Activated naive CD8-positive, alpha-beta T cell treated with anti-CD3 and anti-CD28 coated beads, Interleukin-2, amount 50 U/mL, for 16 hours (primary cell): ENCODE data around the gene SNX20.

Experiments used
- DNase-seq: peaks from one replicate; pipeline ENCODE4 v3.0.0-alpha.2; 2020; ENCODE audit warnings: low read depth, low spot score

Gene SNX20

GRCh38 chr16:50680556-50680893, 587 bp downstream of the SNX20 start:
- no peak for DNase-seq

DNA sequence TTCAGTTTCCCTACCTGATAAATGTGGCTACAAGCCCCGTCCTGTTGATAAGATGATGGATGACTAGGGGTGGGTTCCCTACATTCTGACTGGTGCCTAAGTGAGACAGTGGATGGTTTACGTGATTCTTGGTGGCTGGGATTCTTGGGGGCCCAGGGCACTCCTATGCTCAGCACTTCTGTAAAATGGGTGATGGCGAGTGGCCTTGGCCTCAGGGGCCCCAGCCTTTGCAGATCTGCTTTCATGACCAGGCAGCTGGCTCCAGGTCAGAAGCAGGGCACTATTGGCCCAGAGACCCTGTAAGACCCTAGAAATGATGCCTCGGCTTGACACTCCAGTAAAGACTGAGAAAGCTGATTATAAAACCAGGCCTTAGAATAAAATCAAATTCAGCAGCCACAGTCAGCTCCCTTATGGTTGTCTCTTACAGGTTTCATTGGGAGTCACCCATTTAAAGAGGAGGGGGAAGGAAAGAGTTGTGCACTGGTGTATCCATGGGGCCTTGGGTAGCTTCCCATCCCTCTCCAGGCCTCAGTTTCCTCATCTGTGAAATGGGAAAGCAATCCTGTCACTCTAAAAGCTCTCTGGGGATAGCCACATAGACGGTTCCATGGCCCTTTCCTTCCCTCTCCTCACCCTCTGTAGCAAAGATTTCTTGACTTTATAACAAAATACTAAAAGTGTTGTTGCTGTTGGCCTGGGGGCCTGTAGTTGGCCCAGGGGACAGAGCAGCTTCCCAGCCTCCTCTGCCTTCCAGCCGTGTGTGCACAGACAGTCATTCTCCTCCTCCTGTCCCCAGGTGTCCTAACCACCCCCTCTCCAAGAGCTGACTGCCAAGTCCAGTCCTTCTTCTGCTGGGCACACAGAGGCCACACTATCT, 1.2 kb downstream of the SNX20 start:
- no peak for DNase-seq

- DNase-seq: no peak
Measured at GRCh38 chr16:50679266-50679665, 1.8 kb downstream of the SNX20 start.

DNA sequence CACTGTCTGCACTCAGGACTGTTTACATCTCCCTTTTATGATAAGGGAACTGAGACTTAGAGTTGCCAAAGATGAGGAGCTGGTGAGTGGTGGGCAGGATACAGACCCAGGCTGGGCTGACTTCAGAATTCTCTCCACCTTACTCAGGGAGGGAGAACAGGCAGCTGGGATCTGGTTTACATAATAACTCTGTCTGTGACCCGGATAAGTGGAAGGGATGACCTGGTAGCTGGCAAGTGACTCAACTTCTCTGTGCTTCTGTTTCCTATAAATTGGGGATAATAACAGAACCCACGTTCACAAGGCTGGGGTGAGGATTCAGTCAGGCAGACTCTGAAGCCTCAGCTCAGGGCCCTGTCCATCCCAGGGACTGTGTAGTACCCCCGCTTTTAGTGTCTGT, 2.6 kb downstream of the SNX20 start:
- no peak for DNase-seq

DNA sequence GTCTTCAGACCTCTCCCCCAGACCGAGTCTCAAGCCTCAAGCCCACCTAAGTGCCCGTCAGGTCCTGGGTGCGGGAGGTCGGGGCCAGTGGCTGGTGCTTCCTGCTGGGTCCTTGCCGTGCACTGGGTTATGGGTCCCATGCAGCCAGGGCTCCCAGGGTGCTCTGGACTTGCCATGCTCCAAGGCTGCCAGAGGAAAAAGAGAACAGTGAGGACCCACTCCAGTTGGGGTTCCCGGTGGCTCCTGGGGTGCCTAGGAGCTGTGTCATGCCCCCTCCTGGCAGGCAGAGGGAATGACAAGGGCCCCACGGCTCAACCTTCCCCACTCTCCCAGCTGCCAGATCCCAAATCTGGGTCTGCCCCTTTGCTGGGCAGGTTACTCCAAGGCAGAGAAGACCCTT, 3.8 kb downstream of the SNX20 start:
- DNase-seq: no peak

DNA sequence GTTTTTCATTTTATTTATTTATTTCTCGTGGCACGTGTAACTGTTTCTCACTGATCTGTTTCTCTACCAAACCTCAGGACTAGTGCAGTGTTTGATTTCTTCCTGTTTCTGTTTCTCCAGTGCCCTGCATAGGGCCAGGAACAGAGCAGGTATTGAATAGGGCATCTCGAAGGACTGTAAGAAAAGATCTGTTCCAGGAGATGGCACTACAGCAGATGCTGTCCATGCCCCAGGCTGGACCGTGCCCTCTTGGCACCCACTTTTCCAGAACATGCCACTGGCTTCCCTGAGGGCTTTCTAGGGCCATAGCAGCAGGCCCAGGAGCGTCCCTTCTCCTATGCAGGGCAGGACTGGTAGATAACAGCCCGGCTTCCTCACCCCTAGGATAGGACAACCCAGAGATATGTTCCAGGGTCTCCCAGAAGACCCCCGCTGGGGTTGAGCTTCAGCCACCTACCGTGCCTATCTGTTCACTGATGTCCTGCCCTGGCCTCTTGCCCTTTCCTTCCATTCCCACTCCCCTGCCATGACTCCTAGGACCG, 4.4 kb downstream of the SNX20 start:
- no peak for DNase-seq

GRCh38 chr16:50675686-50676610, 5.2 kb downstream of the SNX20 start:
- no peak for DNase-seq

DNA sequence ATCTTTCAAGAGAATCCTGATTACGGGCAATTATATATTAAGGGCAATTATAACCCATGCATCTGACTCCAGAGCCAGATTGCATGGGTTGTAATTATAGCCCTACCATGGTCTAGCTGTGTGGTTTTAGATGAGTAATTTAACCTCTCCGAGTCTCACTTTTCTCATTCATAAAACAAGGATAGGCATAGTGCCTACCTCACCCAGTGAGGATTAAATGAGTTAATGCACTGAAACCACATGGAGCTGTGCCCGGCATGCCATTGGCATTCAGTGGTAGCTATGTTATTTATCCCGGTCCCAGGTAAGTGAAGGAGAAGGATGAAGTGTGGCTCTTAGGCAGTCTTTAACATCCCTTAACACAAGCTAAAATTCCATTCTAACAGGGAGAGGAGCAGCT, 6.3 kb downstream of the SNX20 start:
- DNase-seq: no peak

GRCh38 chr16:50673496-50674275, 7.4 kb downstream of the SNX20 start:
- no peak for DNase-seq

DNA sequence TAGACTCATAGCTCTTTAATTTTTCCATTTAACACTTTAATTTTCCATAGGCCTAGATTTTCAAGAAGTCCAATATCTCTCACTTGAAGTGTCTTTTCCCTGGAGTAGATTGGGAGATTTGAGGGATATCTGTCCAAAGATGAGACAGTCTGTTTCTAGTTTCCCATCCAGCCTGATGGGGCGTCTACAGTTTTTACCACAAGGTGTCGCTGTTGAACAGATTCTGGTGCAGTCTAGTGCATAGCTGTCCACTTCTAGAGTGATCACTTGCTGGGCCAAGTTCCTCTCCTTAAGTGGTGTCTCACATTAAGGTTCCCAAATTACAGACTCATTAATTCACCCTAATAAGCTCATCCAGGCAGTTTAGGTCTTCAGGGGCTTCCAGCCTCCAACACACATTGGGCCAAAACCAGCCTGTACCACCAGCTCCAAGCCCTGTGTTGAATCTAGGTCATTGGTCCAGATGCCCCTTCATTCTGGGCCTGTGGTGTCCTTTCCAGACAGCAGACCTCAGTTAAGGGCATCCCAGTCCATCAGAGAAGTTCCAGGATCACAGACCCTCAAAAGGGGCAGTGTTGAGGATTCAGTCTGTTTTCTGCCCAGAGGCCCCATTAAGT, 9.4 kb downstream of the SNX20 start:
- no peak for DNase-seq

DNA sequence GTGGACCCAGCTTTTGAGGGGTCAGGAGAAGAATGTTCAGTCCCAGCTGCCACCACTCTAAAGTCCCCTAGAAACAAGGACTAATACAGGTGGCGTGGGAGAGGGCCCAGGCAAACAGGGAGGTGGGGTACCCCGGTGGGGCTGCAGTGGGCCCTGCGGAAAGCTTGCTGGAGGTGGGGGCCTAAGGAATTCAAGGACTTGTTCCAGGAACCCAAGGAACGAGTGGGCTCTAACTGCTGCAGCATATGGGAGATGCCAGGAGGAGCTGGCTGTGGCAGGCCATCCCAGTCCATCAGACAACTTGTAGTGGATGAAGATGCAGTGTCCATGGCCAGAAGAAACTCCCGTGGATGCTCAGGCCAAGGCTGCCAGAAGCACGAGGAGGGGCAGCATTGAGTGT, 10.6 kb downstream of the SNX20 start:
- no peak for DNase-seq

DNA sequence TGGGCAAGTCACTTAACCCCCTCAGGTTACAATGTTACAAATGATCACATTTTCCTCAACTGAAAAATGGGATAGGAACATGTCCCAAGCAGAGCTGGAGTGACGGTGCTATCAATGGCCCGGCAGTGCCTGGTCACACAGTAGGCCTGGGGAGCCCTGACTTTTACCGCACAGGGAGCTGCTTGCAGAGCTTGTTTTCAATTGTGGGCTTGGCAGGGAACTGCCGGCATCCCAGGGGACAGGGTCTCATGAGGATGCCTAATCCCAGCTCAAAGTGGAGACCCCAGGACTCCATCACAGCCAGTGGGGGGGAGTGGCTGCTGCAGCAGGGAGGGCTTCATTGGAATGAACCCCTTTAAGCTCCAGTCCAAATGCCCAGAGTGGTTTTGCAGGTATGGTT, 11.4 kb downstream of the SNX20 start:
- DNase-seq: no peak

DNA sequence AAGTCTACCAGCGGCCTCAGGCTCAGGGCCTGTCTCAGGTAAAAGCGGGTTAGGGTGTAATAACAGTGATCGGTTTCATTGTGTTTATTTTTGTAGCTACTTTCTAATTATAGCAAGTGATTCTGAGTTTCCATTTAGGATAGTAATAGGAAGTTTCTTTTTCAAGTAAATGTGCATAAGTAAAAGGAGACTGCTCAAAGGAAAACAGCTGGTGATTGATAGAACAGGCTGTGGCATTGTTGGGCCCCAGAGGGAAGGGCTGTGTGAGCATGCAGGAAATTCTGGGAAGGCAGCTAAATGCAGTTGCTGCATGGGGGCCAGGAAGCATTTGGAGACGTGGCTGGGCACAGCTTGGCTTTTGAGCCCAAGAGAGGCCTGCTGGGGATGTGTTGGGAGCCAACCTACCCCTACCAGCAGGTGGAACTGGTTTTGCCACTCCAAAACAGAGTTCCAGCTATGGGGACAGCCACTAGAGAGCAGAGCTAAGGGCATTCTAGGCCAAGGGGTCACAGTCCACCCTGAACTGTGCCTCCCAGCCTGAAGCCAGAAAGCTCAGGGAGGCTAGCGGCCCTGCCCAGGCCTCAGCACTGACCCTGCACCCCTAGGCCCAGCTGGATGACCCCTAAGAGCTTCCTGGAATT, 12.6 kb downstream of the SNX20 start:
- no peak for DNase-seq

DNA sequence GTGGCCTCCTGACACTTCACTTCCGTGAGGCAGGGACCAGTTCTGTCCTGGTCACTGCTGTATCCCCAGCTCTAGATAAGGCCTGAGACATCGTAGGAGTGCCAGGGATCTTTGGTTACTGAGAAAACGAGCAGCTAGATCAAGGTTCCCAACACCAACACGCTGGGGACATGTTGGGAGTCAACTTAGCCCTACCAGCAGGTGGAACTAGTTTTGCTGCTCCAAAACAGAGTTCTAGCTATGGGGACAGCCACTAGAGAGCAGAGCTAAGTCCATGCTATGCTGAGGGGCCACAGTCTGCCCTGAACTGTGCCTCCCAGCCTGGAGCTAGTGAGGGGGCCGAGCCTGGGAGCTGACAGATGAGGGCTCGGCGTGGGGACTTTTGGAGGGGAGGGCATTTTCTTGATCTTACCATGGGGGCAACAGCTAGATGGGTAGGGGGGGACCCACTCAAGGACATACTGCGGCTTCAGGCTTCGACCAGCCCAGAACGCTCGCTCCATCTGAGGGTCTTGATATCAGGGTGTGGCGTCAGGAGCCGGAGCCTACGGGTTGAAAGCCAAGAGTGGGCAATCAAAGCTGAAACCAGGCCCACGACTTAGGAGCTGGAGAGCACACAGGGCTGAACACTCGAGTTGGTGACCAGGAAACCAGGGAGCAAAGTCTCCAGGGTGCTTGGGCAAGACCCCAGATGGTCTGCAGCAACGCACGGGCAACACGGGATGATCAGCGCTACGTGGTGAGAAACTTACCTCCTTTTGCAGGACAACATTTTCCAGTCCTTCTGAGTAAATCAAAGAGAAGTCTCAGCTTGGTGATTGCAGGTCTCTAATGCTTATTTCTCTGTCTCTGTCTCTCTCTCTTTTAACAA, 13.4 kb downstream of the SNX20 start:
- no peak for DNase-seq

DNA sequence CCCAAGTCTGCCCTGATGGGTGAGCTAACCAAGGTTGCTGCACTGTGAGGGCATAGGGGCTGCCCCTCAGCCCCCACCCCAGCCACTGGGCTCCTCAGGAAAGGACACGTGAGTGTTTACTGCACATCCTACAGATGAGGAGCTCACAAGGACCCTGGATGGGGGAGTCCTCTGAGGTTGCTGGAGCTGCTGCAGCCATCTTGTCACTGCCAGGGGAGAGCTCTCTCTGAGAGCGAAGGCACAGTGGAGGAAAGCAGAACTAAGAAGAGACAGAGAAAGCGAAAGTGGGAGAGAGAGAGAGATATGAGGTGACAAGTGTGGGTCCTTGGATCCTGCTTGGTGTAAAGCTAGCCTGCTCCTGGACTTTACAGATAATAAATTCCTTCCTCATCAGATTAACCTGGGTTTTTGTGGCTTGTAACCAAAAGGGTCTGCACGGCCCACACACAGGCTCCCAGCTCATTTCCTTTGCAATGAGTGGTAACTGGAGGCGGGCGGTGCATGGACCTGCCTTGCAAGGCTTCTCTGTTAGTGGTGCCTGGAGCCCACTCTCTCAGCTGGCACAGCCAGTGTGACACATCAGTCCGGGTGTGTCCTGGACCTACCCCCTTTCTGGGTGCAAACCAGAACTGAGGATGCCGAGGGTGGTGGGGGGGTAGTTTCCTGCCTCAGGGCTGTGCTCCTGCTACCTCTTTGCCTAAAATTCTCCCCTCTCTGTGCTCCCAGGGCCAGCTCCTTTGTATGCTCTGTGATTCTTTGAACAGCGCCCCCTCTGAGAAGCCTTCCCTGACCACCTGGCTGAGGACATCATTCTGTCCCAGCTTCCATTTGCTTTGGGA, 14.2 kb downstream of the SNX20 start:
- DNase-seq: no peak

DNA sequence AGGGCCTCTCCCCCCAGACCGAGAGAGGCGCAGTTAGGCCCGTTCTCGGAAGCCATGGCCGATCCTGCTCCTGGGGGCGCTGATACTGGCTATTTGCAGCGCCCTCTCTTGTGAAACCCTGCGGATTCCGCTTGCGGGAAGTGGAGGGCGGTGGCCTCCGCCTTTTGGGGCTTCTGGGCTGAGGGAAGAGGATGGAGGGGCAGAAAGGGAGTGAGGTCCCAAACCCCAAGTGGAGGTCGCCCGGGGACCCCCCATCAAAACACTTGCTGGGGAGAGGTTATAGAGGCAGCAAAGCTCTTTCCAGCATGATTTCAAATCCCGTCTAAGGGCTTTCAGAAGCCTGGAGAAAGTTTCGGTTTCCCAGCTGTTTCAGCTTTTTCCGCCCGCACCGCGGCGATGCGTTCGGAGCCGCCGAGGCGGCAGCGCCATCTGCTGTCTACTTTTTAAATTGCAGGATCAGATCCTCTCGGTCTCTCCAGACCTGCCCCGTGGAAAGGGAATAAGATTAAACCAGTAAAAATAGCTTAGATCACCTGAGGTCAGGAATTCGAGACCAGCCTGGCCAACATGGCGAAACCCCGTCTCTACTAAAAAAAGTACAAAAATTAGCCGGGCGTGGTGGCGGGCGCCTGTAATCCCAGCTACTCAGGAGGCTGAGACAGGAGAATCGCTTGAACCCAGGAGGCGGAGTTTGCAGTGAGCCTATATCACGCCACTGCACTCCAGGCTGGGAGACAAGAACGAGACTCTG, 15.8 kb downstream of the SNX20 start:
- DNase-seq: peak; percentile 54

- no peak for DNase-seq
Measured at GRCh38 chr16:50664270-50664669, 16.8 kb downstream of the SNX20 start.

- DNase-seq: no peak
Measured at GRCh38 chr16:50662306-50662940, 18.7 kb downstream of the SNX20 start.
